HG03378 (cell line): Measurements from ENCODE around the gene MKX.

Experiments
- ATAC-seq: cut with Tn5 transposase; IDR thresholded peaks from one replicate; pipeline ENCODE4 v1.9.1; 2021; ENCODE audit warnings: mild to moderate bottlenecking, moderate library complexity; ENCODE audit not compliant: unreplicated experiment

MKX gene

GRCh38 chr10:27745732-27746396, at the start of gene MKX:
MKX (minus strand) TSS chr10:27745819; CDS start chr10:27743415, 2,404 bp downstream.
- no peak for ATAC-seq

- no peak for ATAC-seq
These were observed 48.5 kb upstream of the MKX start for GRCh38 chr10:27794157-27794556.

- ATAC-seq, result no peak
These were observed 46.6 kb upstream of the MKX start for GRCh38 chr10:27792216-27792615.

GRCh38 chr10:27784272-27784671, 38.7 kb upstream of the MKX start:
- no peak for ATAC-seq

- ATAC-seq, result no peak
These were observed 38.0 kb upstream of the MKX start for GRCh38 chr10:27783660-27784059.

- ATAC-seq, result no peak
These were observed 33.9 kb upstream of the MKX start for GRCh38 chr10:27779462-27780015.

- ATAC-seq, result no peak
These were observed 29.2 kb upstream of the MKX start for GRCh38 chr10:27774831-27775230.

- no peak for ATAC-seq
These were observed 25.6 kb upstream of the MKX start for GRCh38 chr10:27771231-27771630.

- no peak for ATAC-seq
These were observed 24.6 kb upstream of the MKX start for GRCh38 chr10:27770181-27770580.

- ATAC-seq, result no peak
These were observed 15.2 kb upstream of the MKX start for GRCh38 chr10:27760867-27761266.

GRCh38 chr10:27759483-27760272, 14.1 kb upstream of the MKX start:
- ATAC-seq, result no peak

- ATAC-seq, result no peak
These were observed 7.1 kb upstream of the MKX start for GRCh38 chr10:27752673-27753237.

- no peak for ATAC-seq
These were observed 3.0 kb upstream of the MKX start for GRCh38 chr10:27748601-27749000.

GRCh38 chr10:27747096-27747451, 1.5 kb upstream of the MKX start:
- ATAC-seq, result no peak

GRCh38 chr10:27746397-27747095, 927 bp upstream of the MKX start:
- no peak for ATAC-seq

- ATAC-seq, result no peak
These were observed 552 bp downstream of the MKX start for GRCh38 chr10:27744802-27745731.

GRCh38 chr10:27743877-27744801, 1.5 kb downstream of the MKX start:
- ATAC-seq, result no peak

GRCh38 chr10:27743012-27743876, 2.4 kb downstream of the MKX start:
- ATAC-seq, result no peak
